ENCODE results near the gene MTF1.
A peak's percentile ranks its signal among the peaks of the same experiment; 100 is the strongest.
"Not testable (repeated sequence)": the region's sequence is repeated elsewhere in the genome, so short reads cannot be mapped to it uniquely, and the experiment has no call there.

The MTF1 gene

DNA sequence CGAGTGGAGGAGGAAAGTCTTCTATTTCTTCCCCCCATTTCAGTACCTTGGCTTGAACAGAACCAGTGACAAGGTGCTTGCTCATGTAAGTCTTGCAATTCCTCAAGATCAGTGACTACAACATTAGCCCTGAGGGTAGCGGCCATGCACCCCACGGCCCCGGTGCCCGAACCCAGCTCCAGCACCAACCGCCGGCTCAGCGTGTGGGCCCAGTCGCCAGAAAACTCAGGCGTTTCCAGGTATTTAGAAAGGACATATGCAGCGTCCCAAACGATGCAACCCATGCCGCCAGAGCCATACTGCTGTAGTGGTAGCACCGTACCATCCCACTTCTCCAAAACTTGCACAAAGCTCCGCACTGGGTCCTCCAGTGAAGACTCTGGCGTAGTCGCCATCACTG is 76.9 kb downstream of the MTF1 start:
- no peak for DNase-seq

- DNase-seq, result no peak
Measured at GRCh38 chr1:37778654-37779053, 80.7 kb downstream of the MTF1 start.

DNA sequence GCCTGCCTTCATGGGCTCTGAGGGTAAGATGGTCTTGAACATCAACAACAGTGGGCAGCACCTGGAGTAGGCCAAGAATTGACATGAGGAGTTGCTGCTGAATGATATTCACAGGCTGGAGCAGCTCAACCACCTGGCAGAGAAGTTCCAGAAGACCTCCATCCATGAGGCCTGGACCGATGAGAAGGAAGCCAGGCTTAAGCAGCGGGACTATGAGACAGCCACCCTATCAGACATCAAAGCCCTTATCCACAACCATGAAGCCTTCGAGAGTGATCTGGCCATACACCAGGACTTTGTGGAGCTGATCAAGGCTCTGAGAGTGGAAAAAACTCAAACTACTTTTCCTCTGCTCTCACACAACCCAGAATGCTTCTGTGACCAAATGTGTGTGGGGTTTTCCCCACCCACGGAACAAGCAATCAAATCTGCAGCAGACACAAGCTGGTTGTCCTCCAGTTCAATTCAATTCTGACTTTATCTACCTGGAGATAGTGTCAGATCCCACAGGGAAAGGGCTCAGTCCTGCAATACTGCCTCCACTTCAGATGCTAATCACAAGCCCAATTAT is 82.4 kb downstream of the MTF1 start:
- no peak for DNase-seq

GRCh38 chr1:37771440-37771839 is 88.0 kb downstream of the MTF1 start:
- DNase-seq, result not testable (repeated sequence)

- DNase-seq, result no peak
Measured at GRCh38 chr1:37767488-37767887, 91.9 kb downstream of the MTF1 start.

DNA sequence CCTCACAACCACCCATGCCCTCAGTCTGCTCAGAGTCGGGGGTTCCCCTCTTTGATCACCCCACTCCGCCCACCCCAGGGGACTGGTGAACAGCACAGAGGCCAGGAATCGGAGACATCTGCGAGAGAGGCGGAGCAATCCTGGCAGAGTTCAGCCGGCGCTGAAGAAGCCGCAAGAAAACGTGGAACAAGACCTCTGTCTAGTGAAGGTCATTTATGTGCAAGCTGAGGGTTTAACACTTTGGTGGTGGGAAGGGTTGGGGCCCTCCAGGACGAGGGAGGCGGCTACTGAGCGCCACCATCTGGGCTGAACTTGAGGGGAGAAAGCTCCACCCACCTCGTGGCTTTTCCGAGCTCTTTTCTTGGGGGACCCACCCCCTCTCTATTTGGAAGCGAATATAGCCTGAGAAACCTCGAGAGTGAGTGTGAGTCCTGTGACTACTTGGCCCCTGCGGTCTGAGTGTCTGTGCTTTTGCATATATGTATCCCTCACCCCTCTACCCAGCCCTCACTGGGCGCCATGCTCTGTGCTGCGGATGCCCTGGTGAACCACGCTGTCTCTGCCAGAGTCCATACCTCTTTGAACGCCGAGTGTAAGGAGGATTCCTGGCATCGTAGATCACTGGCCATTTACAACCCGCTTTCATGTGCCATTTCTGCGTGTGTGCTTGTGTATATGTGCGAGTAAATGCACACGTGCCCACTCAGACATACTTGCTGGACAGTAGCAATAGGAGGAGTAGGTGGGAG is 93.3 kb downstream of the MTF1 start:
- no peak for DNase-seq

DNA sequence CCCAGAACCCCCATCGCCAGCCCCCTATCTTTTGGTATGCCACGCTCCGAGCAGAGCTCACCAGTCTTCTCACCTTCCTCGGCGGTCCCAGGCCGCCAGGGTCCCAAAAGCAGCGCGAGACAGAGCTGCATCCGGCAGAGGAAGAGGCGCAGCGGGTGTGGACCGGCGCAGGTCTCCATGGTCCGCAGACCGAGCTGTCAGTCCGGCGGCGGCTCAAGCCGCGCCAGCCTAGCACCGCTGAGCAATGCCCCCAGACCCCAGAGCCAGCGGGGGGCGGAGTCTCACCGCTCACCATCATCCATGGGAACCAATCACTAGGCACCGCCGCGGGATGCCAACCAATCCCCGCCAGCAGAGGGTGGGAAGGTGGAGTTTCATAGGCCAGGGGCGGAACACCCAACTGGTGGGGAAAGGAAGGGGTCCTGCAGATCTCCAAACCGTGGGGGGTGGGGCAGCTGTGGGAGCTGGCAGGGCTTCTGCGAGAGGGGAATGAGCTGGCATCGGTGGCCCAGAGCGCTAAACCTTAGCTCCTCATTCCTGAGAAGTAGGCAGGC is 94.4 kb downstream of the MTF1 start, which contains the start of gene EPHA10:
EPHA10 (minus strand) TSS at position 233 of the 554 bp plus-strand sequence; CDS start at position 179, 54 bp downstream.
- DNase-seq, result no peak

- peak; percentile 36 for DNase-seq
Measured at GRCh38 chr1:37764414-37764825, 95.0 kb downstream of the MTF1 start.

DNA sequence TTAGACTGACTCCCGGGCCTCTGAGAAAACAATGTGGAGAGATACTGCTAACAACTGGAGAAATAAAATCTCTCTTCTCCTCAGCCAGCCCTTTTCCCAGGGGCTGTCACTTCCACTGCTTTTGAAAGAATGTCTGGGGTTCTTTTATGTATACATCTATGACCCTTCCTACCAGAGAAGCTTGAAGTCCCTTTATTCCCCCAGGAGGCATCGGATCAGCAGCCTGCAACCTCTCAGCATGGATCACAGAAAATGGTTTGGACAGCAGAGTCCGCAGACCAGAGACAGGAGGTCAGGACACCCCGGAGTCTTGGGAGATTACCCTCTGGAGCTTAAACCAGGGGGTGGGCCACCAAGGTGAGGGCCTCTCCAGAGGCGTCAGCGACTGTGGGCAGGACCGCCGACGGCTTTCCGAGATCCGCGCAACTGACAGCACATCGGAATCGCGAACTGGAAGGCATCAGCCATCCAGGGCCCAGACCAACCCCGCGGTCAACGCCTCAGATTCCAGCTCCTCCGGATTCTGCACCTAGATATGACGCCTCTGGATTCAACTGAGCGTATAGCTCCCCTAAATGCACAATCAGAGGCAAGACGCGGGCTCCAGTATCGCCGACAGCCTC is 95.5 kb downstream of the MTF1 start:
- DNase-seq, result no peak

- no peak for DNase-seq
Measured at GRCh38 chr1:37762516-37762915, 96.9 kb downstream of the MTF1 start.

- no peak for DNase-seq
Measured at GRCh38 chr1:37761416-37762095, 97.8 kb downstream of the MTF1 start.

All from stimulated activated CD4-positive, alpha-beta T cell treated with anti-CD3 and anti-CD28 coated beads, Interleukin-12 subunit alpha, Interleukin-12 subunit beta, amount 100 ng/mL, for 4 hours (primary cell).